AG08396 (cell line): ENCODE results near the gene TAS2R60.
"Not testable (repeated sequence)": the region's sequence is repeated elsewhere in the genome, so short reads cannot be mapped to it uniquely, and the experiment has no call there.

Experiments used
- DNase-seq: peaks from one replicate; pipeline ENCODE4 v3.0.0; 2012; ENCODE audit warnings: low spot score, mixed read lengths

Gene TAS2R60

GRCh38 chr7:143444063-143444782, 970 bp downstream of the TAS2R60 start:
- no peak for DNase-seq

GRCh38 chr7:143444785-143445184, 1.5 kb downstream of the TAS2R60 start:
- DNase-seq = no peak

- no peak for DNase-seq
Observed at GRCh38 chr7:143447466-143447865, 4.2 kb downstream of the TAS2R60 start.

- DNase-seq = no peak
Observed at GRCh38 chr7:143448429-143448828, 5.2 kb downstream of the TAS2R60 start.

- no peak for DNase-seq
Observed at GRCh38 chr7:143449793-143450192, 6.5 kb downstream of the TAS2R60 start.

- DNase-seq = no peak
Observed at GRCh38 chr7:143451122-143451521, 7.9 kb downstream of the TAS2R60 start.

GRCh38 chr7:143451746-143452145, 8.5 kb downstream of the TAS2R60 start:
- no peak for DNase-seq

GRCh38 chr7:143452495-143452894, 9.2 kb downstream of the TAS2R60 start:
- DNase-seq = no peak

- DNase-seq = no peak
Observed at GRCh38 chr7:143454091-143454680, 10.9 kb downstream of the TAS2R60 start.

GRCh38 chr7:143455491-143455890, 12.2 kb downstream of the TAS2R60 start:
- no peak for DNase-seq

GRCh38 chr7:143455942-143456341, 12.7 kb downstream of the TAS2R60 start:
- DNase-seq = no peak

GRCh38 chr7:143456992-143457793, 13.9 kb downstream of the TAS2R60 start:
- DNase-seq = peak; percentile 18

- peak; percentile 57 for DNase-seq
Observed at GRCh38 chr7:143458263-143458662, 15.0 kb downstream of the TAS2R60 start.

GRCh38 chr7:143458681-143459080, 15.4 kb downstream of the TAS2R60 start:
- DNase-seq = no peak

GRCh38 chr7:143459359-143459758, 16.1 kb downstream of the TAS2R60 start:
- DNase-seq = no peak

GRCh38 chr7:143460271-143460979, 17.2 kb downstream of the TAS2R60 start:
- no peak for DNase-seq

GRCh38 chr7:143462045-143462444, 18.8 kb downstream of the TAS2R60 start:
- no peak for DNase-seq

- DNase-seq = no peak
Observed at GRCh38 chr7:143463556-143463955, 20.3 kb downstream of the TAS2R60 start.

- DNase-seq = no peak
Observed at GRCh38 chr7:143463957-143464356, 20.7 kb downstream of the TAS2R60 start.

GRCh38 chr7:143467724-143468123, 24.5 kb downstream of the TAS2R60 start:
- no peak for DNase-seq

GRCh38 chr7:143472071-143472689, 28.9 kb downstream of the TAS2R60 start:
- not testable (repeated sequence) for DNase-seq
